OCI-M1 (cell line): ENCODE data around the gene FMC1.

Experiments
- DNase-seq: peaks from one replicate; lab custom pipeline; 2025; lab: John Stamatoyannopoulos, UW

The FMC1 gene

DNA sequence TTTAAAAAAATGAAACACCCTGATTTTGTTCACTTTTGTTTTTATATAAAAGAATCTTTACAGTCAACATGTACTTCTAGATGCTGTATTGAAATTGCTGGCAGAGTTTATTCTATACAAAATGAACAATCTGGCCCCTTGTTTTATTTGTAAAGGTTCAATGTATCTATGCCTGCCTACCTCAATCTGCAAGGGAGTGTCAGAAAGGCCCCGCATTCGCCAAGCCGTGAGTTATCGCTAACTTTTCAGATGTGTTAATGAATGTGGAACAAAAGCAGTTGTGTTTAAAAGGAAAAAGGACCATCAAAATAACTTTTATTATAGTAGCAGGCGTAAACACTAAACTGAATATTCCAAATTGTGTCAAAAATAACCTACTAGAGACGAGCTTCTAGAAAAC, 33.1 kb downstream of the FMC1 start:
- no peak for DNase-seq

- no peak for DNase-seq
Observed at GRCh38 chr7:139382439-139382838, 41.3 kb downstream of the FMC1 start.

DNA sequence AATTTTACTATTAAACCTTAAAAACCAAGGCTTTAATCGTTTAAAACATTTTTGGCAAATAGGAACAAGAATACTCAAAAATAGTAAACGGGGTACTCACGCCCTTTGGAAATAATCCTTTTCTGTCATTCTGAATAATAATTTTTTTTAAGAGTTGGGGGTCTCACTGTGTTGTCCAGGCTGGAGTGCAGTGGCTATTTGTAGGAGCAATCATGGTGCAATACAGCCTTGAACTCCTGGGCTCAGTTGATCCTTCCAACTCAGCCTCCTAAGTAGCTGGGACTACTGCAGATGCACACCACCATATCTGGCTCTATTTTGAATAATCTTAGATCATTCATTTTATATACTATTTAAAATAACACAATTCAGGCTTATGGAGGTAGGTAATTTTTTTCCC, 43.5 kb downstream of the FMC1 start:
- DNase-seq = no peak

- DNase-seq = no peak
Observed at GRCh38 chr7:139387594-139387993, 46.5 kb downstream of the FMC1 start.

DNA sequence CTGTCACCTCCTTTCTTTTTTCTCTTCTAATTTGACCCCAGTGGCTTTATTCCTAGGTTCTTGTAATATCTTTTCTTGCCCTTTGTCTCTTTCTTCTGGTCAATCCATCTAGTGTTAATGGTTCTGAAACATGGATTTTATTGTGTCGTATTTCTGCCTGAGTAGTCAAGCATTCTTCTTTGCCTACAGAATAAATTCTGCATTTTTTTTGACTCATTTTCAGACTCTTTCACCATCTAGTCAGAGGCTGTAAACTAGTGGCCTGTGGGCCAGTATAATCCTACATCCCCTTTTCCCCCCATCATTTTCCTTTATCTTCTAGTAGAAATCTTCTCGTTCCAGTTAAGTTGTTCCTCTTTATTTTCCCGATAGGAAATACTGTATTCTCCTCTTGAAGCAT, 48.0 kb downstream of the FMC1 start:
- no peak for DNase-seq

- no peak for DNase-seq
Observed at GRCh38 chr7:139389774-139390173, 48.6 kb downstream of the FMC1 start.

- no peak for DNase-seq
Observed at GRCh38 chr7:139393621-139394211, 52.6 kb downstream of the FMC1 start.

- no peak for DNase-seq
Observed at GRCh38 chr7:139394540-139394939, 53.4 kb downstream of the FMC1 start.
